OCI-LY7 (cell line): ENCODE results near the gene DMD. TPM values are rescaled to one million over a fixed set of nuclear protein-coding genes. Genes with fewer than 3 reads are reported as not detected.
"Not testable (repeated sequence)": the region's sequence is repeated elsewhere in the genome, so short reads cannot be mapped to it uniquely, and the experiment has no call there.

Experiments used
- BruUV-seq: library from RNA; stranded (reverse); fragments of 400-500 nt; replicated peaks from 2 replicates; lab custom pipeline; 2021; lab: Mats Ljungman, UMichigan
- CTCF ChIA-PET: fragments of 300-600 bp; sonication (Branson Sonifier 250); formaldehyde crosslinking; loops from one replicate; lab custom pipeline; 2022; ENCODE audit warnings: antibody characterized with exemption; ENCODE audit not compliant: unreplicated experiment; lab: Charles Lee
- POLR2A ChIA-PET: fragments of 300-600 bp; sonication (Branson Sonifier 250); formaldehyde crosslinking; loops from one replicate; lab custom pipeline; 2022; ENCODE audit warnings: antibody characterized with exemption; lab: Charles Lee
- DNase-seq: peaks from one replicate; pipeline ENCODE4 v3.0.0-alpha.2; 2015; ENCODE audit warnings: low spot score
- H2AFZ ChIP-seq: fragments of 200-600 bp; sonication (generic), shearing (Covaris generic); 2 replicates; pipeline ENCODE4 v1.6.1; 2014; ENCODE audit warnings: mild to moderate bottlenecking, antibody characterized with exemption, low read length, moderate library complexity
- H3K27ac ChIP-seq: fragments of 200-600 bp; sonication (generic); 2 replicates; pipeline ENCODE4 v1.5.1; 2014; ENCODE audit warnings: mixed run types, low read depth, mild to moderate bottlenecking, moderate library complexity, low read length, inconsistent platforms; ENCODE audit not compliant: poor library complexity, severe bottlenecking
- H3K36me3 ChIP-seq: fragments of 200-600 bp; sonication (generic); 2 replicates; pipeline ENCODE4 v1.6.1; 2014; ENCODE audit warnings: mild to moderate bottlenecking, antibody characterized with exemption, low read length, moderate library complexity, mixed read lengths; ENCODE audit not compliant: insufficient read depth
- H3K4me1 ChIP-seq: fragments of 200-600 bp; sonication (generic); 2 replicates; pipeline ENCODE4 v1.5.1; 2014; ENCODE audit warnings: mild to moderate bottlenecking, low read length; ENCODE audit not compliant: insufficient read depth, poor library complexity, severe bottlenecking
- H3K4me2 ChIP-seq: fragments of 200-600 bp; sonication (generic); 2 replicates; pipeline ENCODE4 v1.6.1; 2014; ENCODE audit warnings: mild to moderate bottlenecking, low read length
- H3K4me3 ChIP-seq: fragments of 200-600 bp; sonication (generic); 2 replicates; pipeline ENCODE4 v1.5.1; 2014; ENCODE audit warnings: mild to moderate bottlenecking, low read depth, low read length; ENCODE audit not compliant: poor library complexity, severe bottlenecking
- H3K79me2 ChIP-seq: fragments of 200-600 bp; sonication (generic); 2 replicates; pipeline ENCODE4 v1.6.1; 2016; ENCODE audit warnings: low read depth, mild to moderate bottlenecking, low read length, moderate library complexity, mixed read lengths; ENCODE audit not compliant: insufficient read depth
- H3K9me2 ChIP-seq: fragments of 200-600 bp; sonication (generic); 2 replicates; pipeline ENCODE4 v1.6.1; 2016; ENCODE audit warnings: mild to moderate bottlenecking, low read length, mixed read lengths; ENCODE audit not compliant: insufficient read depth
- H3K9me3 ChIP-seq: fragments of 200-600 bp; sonication (generic); 2 replicates; pipeline ENCODE4 v1.6.1; 2014; ENCODE audit warnings: mild to moderate bottlenecking, mixed run types, low read length, mixed read lengths
- H4K20me1 ChIP-seq: fragments of 200-600 bp; sonication (generic); 2 replicates; pipeline ENCODE4 v1.6.1; 2014; ENCODE audit warnings: mild to moderate bottlenecking, antibody characterized with exemption, low read length, moderate library complexity, mixed read lengths; ENCODE audit not compliant: insufficient read depth
- EZH2phosphoT487 ChIP-seq: fragments of 200-600 bp; sonication (generic); IDR thresholded peaks from 2 replicates; pipeline ENCODE4 v1.6.1; 2018; ENCODE audit warnings: low read depth, borderline replicate concordance, mild to moderate bottlenecking, mixed run types, antibody characterized with exemption, low read length, moderate library complexity, mixed read lengths
- intact Hi-C: fragments of 100-400 bp; cut with micrococcal nuclease; formaldehyde crosslinking; loops from one replicate; pipeline ENCODE4 v1.10.0; 2022; ENCODE audit not compliant: unreplicated experiment
- total RNA-seq, 2 experiments: library from RNA; depleted of rRNA in 1 of 2; stranded (reverse); fragments of >200 nt in 1 of 2; shearing (Covaris generic) in 1 of 2; gene quantifications; 2 replicates each; pipeline ENCODE4 v1.2.3, GENCODE V29; 2014 to 2022
- TF ChIP-seq, protein P1 (sequence below): fragments of 200-600 bp; sonication (generic); conservative IDR thresholded peaks from 2 replicates; pipeline ENCODE4 v1.5.1; 2014; ENCODE audit warnings: mild to moderate bottlenecking, antibody characterized with exemption, low read length, moderate library complexity, mixed read lengths

The DMD gene
- total RNA-seq, 2 experiments from 2014 or later = 20.5 to 61.4 TPM

- DNase-seq = no peak
- Histone ChIP-seq H3K4me1 (peaks cover 7% of the 10 kb centered on the region), H4K20me1 (no peaks in the 10 kb centered on the region), H3K9me2 (no peaks in the 10 kb centered on the region), H3K4me2 (no peak overlapping the region), H2AFZ (peak overlapping the region; percentile 36; the same call in 1 of the 2 replicates), H3K36me3 (peaks cover 32% of the 10 kb centered on the region; the same call in 1 of the 2 replicates), H3K9me3 (peaks cover 11% of the 10 kb centered on the region; the same call in 1 of the 2 replicates), H3K4me3 (no peak overlapping the region), H3K27ac (no peak overlapping the region), H3K79me2 (no peaks in the 10 kb centered on the region)
- no TSS peak for BruUV-seq
- TF ChIP-seq, protein P1, sequence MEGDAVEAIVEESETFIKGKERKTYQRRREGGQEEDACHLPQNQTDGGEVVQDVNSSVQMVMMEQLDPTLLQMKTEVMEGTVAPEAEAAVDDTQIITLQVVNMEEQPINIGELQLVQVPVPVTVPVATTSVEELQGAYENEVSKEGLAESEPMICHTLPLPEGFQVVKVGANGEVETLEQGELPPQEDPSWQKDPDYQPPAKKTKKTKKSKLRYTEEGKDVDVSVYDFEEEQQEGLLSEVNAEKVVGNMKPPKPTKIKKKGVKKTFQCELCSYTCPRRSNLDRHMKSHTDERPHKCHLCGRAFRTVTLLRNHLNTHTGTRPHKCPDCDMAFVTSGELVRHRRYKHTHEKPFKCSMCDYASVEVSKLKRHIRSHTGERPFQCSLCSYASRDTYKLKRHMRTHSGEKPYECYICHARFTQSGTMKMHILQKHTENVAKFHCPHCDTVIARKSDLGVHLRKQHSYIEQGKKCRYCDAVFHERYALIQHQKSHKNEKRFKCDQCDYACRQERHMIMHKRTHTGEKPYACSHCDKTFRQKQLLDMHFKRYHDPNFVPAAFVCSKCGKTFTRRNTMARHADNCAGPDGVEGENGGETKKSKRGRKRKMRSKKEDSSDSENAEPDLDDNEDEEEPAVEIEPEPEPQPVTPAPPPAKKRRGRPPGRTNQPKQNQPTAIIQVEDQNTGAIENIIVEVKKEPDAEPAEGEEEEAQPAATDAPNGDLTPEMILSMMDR = no peak
- no peak for TF ChIP-seq EZH2phosphoT487
- CTCF ChIA-PET = no interaction called here
- POLR2A ChIA-PET = no interaction called here
- intact Hi-C loops = no loop called here
Measured at GRCh38 chrX:33190016-33190415, 21.3 kb downstream of the DMD start.

- peaks cover 11% of the 10 kb centered on the region; the same call in 1 of the 2 replicates for H3K9me3 ChIP-seq
- ChIA-PET POLR2A (no interaction called here), CTCF (no interaction called here)
- no peaks in the 10 kb centered on the region for H3K79me2 ChIP-seq
- H3K27ac ChIP-seq = no peak overlapping the region
- intact Hi-C loops = no loop called here
- no peaks in the 10 kb centered on the region for H4K20me1 ChIP-seq
- no TSS peak for BruUV-seq
- peaks cover 13% of the 10 kb centered on the region for H3K4me1 ChIP-seq
- TF ChIP-seq, protein P1 = no peak
- TF ChIP-seq EZH2phosphoT487 = no peak
- H3K9me2 ChIP-seq = no peaks in the 10 kb centered on the region
- peak overlapping the region; percentile 74; the same call in 1 of the 2 replicates for H2AFZ ChIP-seq
- no peak for DNase-seq
- H3K4me3 ChIP-seq = no peak overlapping the region
- no peak overlapping the region for H3K4me2 ChIP-seq
- peaks cover 32% of the 10 kb centered on the region; the same call in 1 of the 2 replicates for H3K36me3 ChIP-seq
Measured at GRCh38 chrX:33188881-33189280, 22.5 kb downstream of the DMD start.

DNA sequence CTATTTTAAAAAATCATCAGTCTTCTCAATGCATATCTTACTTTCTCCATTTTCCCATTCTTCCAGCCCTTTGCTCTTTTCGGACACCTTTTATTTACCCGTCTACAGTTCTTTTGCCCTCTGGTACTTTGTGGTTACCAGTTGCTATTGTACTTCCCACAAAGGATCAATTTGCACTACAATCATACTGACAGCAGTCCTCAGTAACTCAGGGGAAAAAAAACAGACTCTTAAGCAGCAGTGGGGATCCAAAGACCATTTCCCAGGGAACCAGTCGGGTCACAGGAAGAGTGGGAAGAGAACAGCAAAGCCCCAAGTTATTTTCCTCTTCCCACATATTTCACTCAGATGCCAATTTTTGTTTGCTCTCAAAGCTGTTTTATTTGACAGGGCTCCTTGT, 23.1 kb downstream of the DMD start:
- TF ChIP-seq, protein P1 = no peak
- no peak for TF ChIP-seq EZH2phosphoT487
- Histone ChIP-seq H3K36me3 (peaks cover 32% of the 10 kb centered on the region; the same call in 1 of the 2 replicates), H3K27ac (no peak overlapping the region), H3K4me1 (peaks cover 17% of the 10 kb centered on the region), H3K9me3 (peaks cover 11% of the 10 kb centered on the region; the same call in 1 of the 2 replicates), H3K9me2 (no peaks in the 10 kb centered on the region), H3K79me2 (no peaks in the 10 kb centered on the region), H2AFZ (peak overlapping the region; percentile 74; the same call in 1 of the 2 replicates), H3K4me3 (no peak overlapping the region), H3K4me2 (no peak overlapping the region), H4K20me1 (no peaks in the 10 kb centered on the region)
- CTCF ChIA-PET = no interaction called here
- DNase-seq = no peak
- intact Hi-C loops = no loop called here
- POLR2A ChIA-PET = no interaction called here
- BruUV-seq = no TSS peak

DNA sequence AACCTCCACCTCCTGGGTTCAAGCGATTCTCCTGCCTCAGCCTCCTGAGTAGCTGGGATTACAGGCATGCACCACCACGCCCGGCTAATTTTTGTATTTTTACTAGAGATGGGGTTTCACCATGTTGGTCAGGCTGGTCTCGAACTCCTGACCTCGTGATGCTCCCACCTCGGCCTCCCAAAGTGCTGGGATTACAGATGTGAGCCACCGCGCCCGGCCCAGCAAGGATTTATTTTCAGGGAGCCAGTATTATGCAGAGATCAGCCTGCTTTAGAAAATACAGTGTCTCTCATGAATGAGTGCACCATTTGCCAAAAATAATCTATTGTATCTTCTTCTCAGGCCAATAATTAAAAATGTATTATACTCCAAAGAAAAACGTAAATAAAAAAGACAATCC, 26.5 kb downstream of the DMD start:
- POLR2A ChIA-PET = interaction anchor here (0.9 kb wide), 1 partner anchor 11 kb away, joined by 3 read pairs; no protein-coding TSS in a partner anchor
- H3K4me1 ChIP-seq = peaks cover 32% of the 10 kb centered on the region
- H3K9me2 ChIP-seq, intact Hi-C loops, BruUV-seq, H3K4me2 ChIP-seq, H3K79me2 ChIP-seq, CTCF ChIA-PET, H3K4me3 ChIP-seq, DNase-seq, H2AFZ ChIP-seq, H4K20me1 ChIP-seq, H3K27ac ChIP-seq: not testable (repeated sequence)
- H3K36me3 ChIP-seq = peaks cover 58% of the 10 kb centered on the region
- H3K9me3 ChIP-seq = peaks cover 37% of the 10 kb centered on the region
